Uterus (tissue), 2 donors: Measurements from ENCODE around the gene CAPS.

ENCODE experiments used
- CTCF ChIP-seq, 4 experiments: fragments of 200-600 bp in 2 of 4; fragments of 450-650 bp in 2 of 4; sonication (generic) in 2 of 4; IDR thresholded peaks; one replicate each; pipeline ENCODE4 v1.5.1; 2016 to 2019; ENCODE audit warnings: antibody characterized with exemption in 4 of 4, mild to moderate bottlenecking in 2 of 4, moderate library complexity in 1 of 4
- POLR2A ChIP-seq, 2 donors: fragments of 450-650 bp; IDR thresholded peaks; one replicate each; pipeline ENCODE4 v1.6.1; 2016; ENCODE audit warnings: antibody characterized with exemption in 2 of 2, mild to moderate bottlenecking in 1 of 2, moderate library complexity in 1 of 2

- TF ChIP-seq CTCF (IDR thresholded peaks at IDR 0.05) = no peak
- no peak for TF ChIP-seq POLR2A (IDR thresholded peaks at IDR 0.05)
These were observed 43.1 kb upstream of the CAPS start for GRCh38 chr19:5870986-5871394.
